Right lobe of liver (tissue), 6 donors: ENCODE measurements around the gene TBXT. TPM values are rescaled to one million over a fixed set of nuclear protein-coding genes. Genes with fewer than 3 reads are reported as not detected.
"Not testable (repeated sequence)": the region's sequence is repeated elsewhere in the genome, so short reads cannot be mapped to it uniquely, and the experiment has no call there.

Experiments used
- ATAC-seq, 4 donors: fragments of 200-7000 bp; cut with Tn5 transposase; one replicate each; pipeline ENCODE4 v1.9.1; 2020; ENCODE audit warnings: mild to moderate bottlenecking in 4 of 4, moderate library complexity in 4 of 4
- DNase-seq, 3 donors: peaks; one replicate each; pipeline ENCODE4 v3.0.0-alpha.2; 2020
- H3K27ac ChIP-seq, 3 donors: fragments of 200-600 bp; one replicate each; pipeline ENCODE4 v1.8.0; 2022
- H3K27me3 ChIP-seq, 2 donors: fragments of 200-600 bp; one replicate each; pipeline ENCODE4 v1.8.0; 2022
- H3K36me3 ChIP-seq, 4 donors: fragments of 200-600 bp; sonication (generic) in 1 of 4; one replicate each; pipeline versions ENCODE4 v1.5.1 to v1.8.0; 2017 to 2022; ENCODE audit warnings: control low read depth in 1 of 4
- H3K4me1 ChIP-seq, 4 donors: fragments of 200-600 bp; sonication (generic) in 1 of 4; one replicate each; pipeline versions ENCODE4 v1.5.1 to v1.8.0; 2017 to 2022; ENCODE audit warnings: control low read depth in 1 of 4
- H3K4me3 ChIP-seq, 3 donors: fragments of 200-600 bp; one replicate each; pipeline ENCODE4 v1.8.0; 2022
- H3K9me3 ChIP-seq, 4 donors: fragments of 200-600 bp; sonication (generic) in 1 of 4; one replicate each; pipeline versions ENCODE4 v1.5.1 to v1.8.0; 2017 to 2022; ENCODE audit warnings: control low read depth in 1 of 4
- POLR2A ChIP-seq: fragments of 450-650 bp; IDR thresholded peaks from one replicate; pipeline ENCODE4 v1.6.1; 2017; ENCODE audit warnings: antibody characterized with exemption, mild to moderate bottlenecking
- WGBS: methylation state at CpG from one replicate; pipeline ENCODE4 v1.1.6; 2018; ENCODE audit warnings: low coverage, low lambda C conversion rate; ENCODE audit not compliant: insufficient coverage; ENCODE audit errors: missing lambda C conversion rate; 5-methylcytosine and 5-hydroxymethylcytosine counted together
- intact Hi-C, 2 donors: fragments of 100-400 bp; cut with DNase I; formaldehyde crosslinking; loops; one replicate each; pipeline versions ENCODE4 v1.11.2 to v1.14.1; 2022
- total RNA-seq, 6 experiments: library from RNA; depleted of rRNA in 2 of 6; stranded (reverse); fragments of >200 nt in 2 of 6; fragmentation: NEBNext Ultra II Directional in 3 of 6; extraction: Animal tissue kit (Norgen Biotek cat#: 25700) in 3 of 6; gene quantifications; one replicate each; pipeline versions ENCODE4 v1.1.0 to v1.2.4, GENCODE V29; 2016 to 2023
- TF ChIP-seq, protein P1 (sequence below), 4 donors: fragments of 200-600 bp in 3 of 4; fragments of 450-650 bp in 1 of 4; IDR thresholded peaks; one replicate each; pipeline versions ENCODE4 v1.5.1 to v1.8.0; 2016 to 2022; ENCODE audit warnings: antibody characterized with exemption in 4 of 4, mild to moderate bottlenecking in 2 of 4
- donor health status: DM: no; HTN: yes; CAD: no.
- donor health status: DM: no; HTN: no; CAD: no.
- donor health status: DM: no; HTN: no; CAD: no.
- donor health status: DM: no; HTN: yes; CAD: no.
- donor health status: DM: no; HTN: yes; CAD: no.

Gene TBXT
- total RNA-seq, 6 experiments from 2014 or later = not detected

DNA sequence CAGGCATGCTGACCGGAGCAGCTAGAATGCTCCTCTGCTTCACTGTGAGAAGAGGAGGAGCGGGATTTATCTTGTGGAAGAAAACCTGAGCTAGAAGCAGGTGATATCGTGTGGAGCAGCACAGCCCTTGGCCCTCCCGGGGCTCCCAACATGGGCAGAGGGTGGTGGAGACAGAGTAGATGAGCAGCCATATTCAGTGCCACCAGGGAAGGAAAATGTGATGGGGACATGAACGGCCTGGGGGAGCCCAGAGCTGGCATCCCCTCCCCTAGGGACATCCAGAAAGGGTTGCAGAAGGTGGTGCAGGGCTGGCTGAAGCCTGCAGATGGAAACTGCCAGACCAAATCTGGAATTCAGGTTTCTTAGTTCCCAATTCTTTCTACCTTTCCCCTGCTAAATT lies 24.9 kb upstream of the TBXT start:
- no peak overlapping the region for H3K27ac ChIP-seq
- 75% methylated on average over 5 of the region's 5 CpGs for WGBS
- H3K9me3 ChIP-seq = no peaks in the 10 kb centered on the region
- H3K36me3 ChIP-seq = no peaks in the 10 kb centered on the region
- no peak overlapping the region for H3K4me3 ChIP-seq
- intact Hi-C loops = no loop called here
- no peak for ATAC-seq
- TF ChIP-seq POLR2A = no peak
- TF ChIP-seq, protein P1, sequence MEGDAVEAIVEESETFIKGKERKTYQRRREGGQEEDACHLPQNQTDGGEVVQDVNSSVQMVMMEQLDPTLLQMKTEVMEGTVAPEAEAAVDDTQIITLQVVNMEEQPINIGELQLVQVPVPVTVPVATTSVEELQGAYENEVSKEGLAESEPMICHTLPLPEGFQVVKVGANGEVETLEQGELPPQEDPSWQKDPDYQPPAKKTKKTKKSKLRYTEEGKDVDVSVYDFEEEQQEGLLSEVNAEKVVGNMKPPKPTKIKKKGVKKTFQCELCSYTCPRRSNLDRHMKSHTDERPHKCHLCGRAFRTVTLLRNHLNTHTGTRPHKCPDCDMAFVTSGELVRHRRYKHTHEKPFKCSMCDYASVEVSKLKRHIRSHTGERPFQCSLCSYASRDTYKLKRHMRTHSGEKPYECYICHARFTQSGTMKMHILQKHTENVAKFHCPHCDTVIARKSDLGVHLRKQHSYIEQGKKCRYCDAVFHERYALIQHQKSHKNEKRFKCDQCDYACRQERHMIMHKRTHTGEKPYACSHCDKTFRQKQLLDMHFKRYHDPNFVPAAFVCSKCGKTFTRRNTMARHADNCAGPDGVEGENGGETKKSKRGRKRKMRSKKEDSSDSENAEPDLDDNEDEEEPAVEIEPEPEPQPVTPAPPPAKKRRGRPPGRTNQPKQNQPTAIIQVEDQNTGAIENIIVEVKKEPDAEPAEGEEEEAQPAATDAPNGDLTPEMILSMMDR (IDR thresholded peaks at IDR 0.05) = no peak
- no peaks in the 10 kb centered on the region for H3K27me3 ChIP-seq
- no peaks in the 10 kb centered on the region for H3K4me1 ChIP-seq
- no peak for DNase-seq

DNA sequence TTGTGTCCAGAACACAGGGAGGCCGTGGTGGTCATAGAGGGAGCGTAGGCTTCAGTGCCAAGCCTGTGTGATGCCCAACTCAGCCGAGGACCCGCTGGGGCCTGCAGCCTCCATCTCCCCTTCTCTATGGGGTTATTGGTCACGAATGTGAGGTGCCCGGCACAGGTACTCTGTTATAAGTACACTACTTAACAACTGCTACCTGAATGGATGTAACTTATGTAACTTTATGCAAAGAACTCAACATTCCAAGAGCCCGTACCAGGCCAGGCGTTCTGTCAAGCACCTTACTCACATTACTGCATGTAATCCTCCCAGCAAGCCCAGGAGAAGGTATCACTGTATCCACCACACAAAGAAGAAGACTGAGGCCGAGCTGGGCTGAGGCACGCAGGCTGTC lies 24.5 kb upstream of the TBXT start:
- H3K9me3 ChIP-seq = no peaks in the 10 kb centered on the region
- H3K36me3 ChIP-seq = no peaks in the 10 kb centered on the region
- 91% methylated on average over 6 of the region's 10 CpGs for WGBS
- ATAC-seq (no peak), DNase-seq (no peak)
- no peaks in the 10 kb centered on the region for H3K27me3 ChIP-seq
- H3K27ac ChIP-seq = no peak overlapping the region
- no peaks in the 10 kb centered on the region for H3K4me1 ChIP-seq
- H3K4me3 ChIP-seq = no peak overlapping the region
- intact Hi-C loops = no loop called here
- TF ChIP-seq, protein P1 (IDR thresholded peaks at IDR 0.05) = no peak
- TF ChIP-seq POLR2A = no peak

DNA sequence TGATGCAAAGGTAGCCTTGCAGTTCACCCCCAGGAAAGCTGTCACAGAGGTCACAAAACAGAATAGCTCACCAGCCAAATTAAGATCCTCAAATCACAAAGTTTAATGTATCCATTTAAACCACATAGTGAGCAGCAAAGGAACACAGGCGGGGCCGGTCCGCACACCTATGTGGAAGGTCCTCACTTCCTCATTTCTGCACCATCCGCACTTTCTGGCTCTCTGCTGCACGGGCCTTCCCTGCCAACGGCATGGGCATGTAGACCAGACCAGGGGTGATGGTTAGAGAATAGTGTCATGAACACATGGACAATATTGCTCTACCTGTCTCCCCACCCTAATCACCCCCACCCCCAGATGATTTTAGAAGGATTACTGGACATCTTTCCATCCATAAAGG lies 12.1 kb upstream of the TBXT start:
- 57% methylated on average over 4 of the region's 6 CpGs for WGBS
- no peak for ATAC-seq
- H3K4me1 ChIP-seq = no peaks in the 10 kb centered on the region
- no peak overlapping the region for H3K4me3 ChIP-seq
- DNase-seq = no peak
- H3K36me3 ChIP-seq = no peaks in the 10 kb centered on the region
- TF ChIP-seq, protein P1 (IDR thresholded peaks at IDR 0.05) = no peak
- no peak for TF ChIP-seq POLR2A
- H3K27ac ChIP-seq = no peak overlapping the region
- no peaks in the 10 kb centered on the region for H3K9me3 ChIP-seq
- intact Hi-C loops = no loop called here
- H3K27me3 ChIP-seq = no peaks in the 10 kb centered on the region

DNA sequence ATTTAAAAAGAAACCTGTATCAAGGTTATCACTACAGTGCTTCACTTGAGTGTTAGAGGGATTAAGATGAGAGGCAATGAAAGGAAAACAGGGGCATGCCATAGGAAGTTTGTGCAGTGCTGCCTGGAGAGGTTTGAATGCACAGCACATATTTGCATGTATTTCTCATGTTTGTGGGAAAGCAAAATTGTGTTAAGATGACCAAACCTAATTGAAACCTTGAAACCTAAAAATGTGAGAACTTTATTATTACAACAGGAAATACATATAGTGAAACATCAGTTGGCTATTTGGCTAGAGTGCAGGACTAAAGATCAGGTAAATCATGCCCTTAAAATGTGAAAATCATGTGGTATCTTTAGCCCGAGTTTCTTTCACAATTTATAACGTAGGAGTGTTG lies 8.5 kb upstream of the TBXT start:
- DNase-seq = no peak
- H3K4me3 ChIP-seq = no peak overlapping the region
- ATAC-seq = no peak
- no peaks in the 10 kb centered on the region for H3K9me3 ChIP-seq
- no peak overlapping the region for H3K27ac ChIP-seq
- intact Hi-C loops = no loop called here
- H3K27me3 ChIP-seq = no peaks in the 10 kb centered on the region
- H3K36me3 ChIP-seq = no peaks in the 10 kb centered on the region
- WGBS = 45% methylated on average over 2 of the region's 2 CpGs
- no peaks in the 10 kb centered on the region for H3K4me1 ChIP-seq
- TF ChIP-seq, protein P1 (IDR thresholded peaks at IDR 0.05) = no peak
- TF ChIP-seq POLR2A = no peak

DNA sequence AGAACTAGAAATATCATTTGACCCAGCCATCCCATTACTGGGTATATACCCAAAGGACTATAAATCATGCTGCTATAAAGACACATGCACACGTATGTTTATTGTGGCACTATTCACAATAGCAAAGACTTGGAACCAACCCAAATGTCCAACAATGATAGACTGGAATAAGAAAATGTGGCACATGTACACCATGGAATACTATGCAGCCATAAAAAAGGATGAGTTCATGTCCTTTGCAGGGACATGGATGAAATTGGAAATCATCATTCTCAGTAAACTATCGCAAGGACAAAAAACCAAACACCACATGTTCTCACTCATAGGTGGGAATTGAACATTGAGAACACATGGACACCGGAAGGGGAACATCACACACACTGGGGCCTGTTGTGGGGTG lies 7.4 kb upstream of the TBXT start:
- H3K4me3 ChIP-seq, H3K4me1 ChIP-seq, H3K27me3 ChIP-seq, intact Hi-C loops, DNase-seq, ATAC-seq, H3K36me3 ChIP-seq, H3K27ac ChIP-seq, H3K9me3 ChIP-seq: not testable (repeated sequence)
- 85% methylated on average over 2 of the region's 3 CpGs for WGBS
